ENCODE measurements around the gene RND3. TPM values are rescaled to one million over a fixed set of nuclear protein-coding genes. Genes with fewer than 3 reads are reported as not detected.

The RND3 gene
- polyA plus RNA-seq, 1 experiment, result 627 TPM

DNA sequence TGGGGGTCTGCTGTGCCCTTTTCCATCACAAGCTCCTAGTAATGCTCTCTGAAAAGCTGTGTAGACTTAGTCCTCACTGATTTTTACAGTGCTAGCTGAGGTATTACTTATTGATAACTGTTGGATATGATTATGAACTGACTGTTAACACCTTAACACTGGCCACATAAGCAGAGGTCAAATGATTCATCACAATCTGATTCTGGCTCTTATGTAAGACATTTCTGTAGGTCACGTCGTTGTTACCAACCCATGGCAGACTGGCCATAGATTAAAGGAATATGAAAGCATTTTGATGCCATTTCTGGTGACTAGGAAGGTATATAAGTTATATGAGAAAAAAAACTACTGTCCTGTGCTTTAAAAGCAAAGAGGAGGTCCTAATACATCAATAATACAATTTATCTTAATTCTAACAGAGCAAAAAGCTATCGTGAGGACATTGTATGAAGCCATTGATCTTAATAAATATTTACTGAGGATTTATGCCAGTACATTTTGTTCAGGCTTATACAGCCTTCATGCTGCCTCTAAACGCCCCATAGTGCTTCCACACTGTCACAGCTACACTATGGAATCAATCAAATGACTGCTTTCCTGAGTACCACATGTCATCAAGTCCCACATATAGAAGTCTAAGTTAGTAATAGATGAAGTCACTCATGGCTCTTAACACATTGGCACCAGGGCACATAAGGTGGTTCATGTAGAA, 6.9 kb upstream of the RND3 start:
- H3K27ac ChIP-seq (ENCODE audit: low read depth, low read length), result no peak overlapping the region
- no peak for TF ChIP-seq CTCF (IDR thresholded peaks at IDR 0.05; ENCODE audit: low read depth, low read length)
- CTCF ChIA-PET, result interaction anchor here (0.5 to 2.3 kb wide), 2 partner anchors 382 to 744 kb away, joined by 3 to 5 read pairs; no protein-coding TSS in a partner anchor
- no peak overlapping the region for H3K4me3 ChIP-seq (ENCODE audit: low read depth, low read length)
- POLR2A ChIA-PET, result no interaction called here
- no peaks in the 10 kb centered on the region for H3K27me3 ChIP-seq (ENCODE audit: control insufficient read depth, insufficient read depth, low read length)
- no peak for DNase-seq (ENCODE audit: low read depth, low spot score)
- peaks cover 2% of the 10 kb centered on the region; the same call in 1 of the 2 replicates for H3K9me3 ChIP-seq (ENCODE audit: control insufficient read depth, insufficient read depth, low read length)

- ChIA-PET CTCF (no interaction called here), POLR2A (no interaction called here)
- no peak for DNase-seq (ENCODE audit: low read depth, low spot score)
- no peak overlapping the region for H3K27ac ChIP-seq (ENCODE audit: low read depth, low read length)
- H3K4me3 ChIP-seq (ENCODE audit: low read depth, low read length), result no peak overlapping the region
- TF ChIP-seq CTCF (IDR thresholded peaks at IDR 0.05; ENCODE audit: low read depth, low read length), result no peak
- H3K27me3 ChIP-seq (ENCODE audit: control insufficient read depth, insufficient read depth, low read length), result no peaks in the 10 kb centered on the region
- no peaks in the 10 kb centered on the region for H3K9me3 ChIP-seq (ENCODE audit: control insufficient read depth, insufficient read depth, low read length)
Observed at GRCh38 chr2:150491943-150492342, 4.5 kb upstream of the RND3 start.

- no peak for DNase-seq (ENCODE audit: low read depth, low spot score)
- TF ChIP-seq CTCF (IDR thresholded peaks at IDR 0.05; ENCODE audit: low read depth, low read length), result no peak
- H3K9me3 ChIP-seq (ENCODE audit: control insufficient read depth, insufficient read depth, low read length), result peaks cover under 1% of the 10 kb centered on the region; the same call in 1 of the 2 replicates
- H3K27ac ChIP-seq (ENCODE audit: low read depth, low read length), result no peak overlapping the region
- ChIA-PET CTCF (no interaction called here), POLR2A (no interaction called here)
- no peaks in the 10 kb centered on the region for H3K27me3 ChIP-seq (ENCODE audit: control insufficient read depth, insufficient read depth, low read length)
- H3K4me3 ChIP-seq (ENCODE audit: low read depth, low read length), result no peak overlapping the region
Observed at GRCh38 chr2:150491430-150491829, 4.0 kb upstream of the RND3 start.

- no peak for DNase-seq (ENCODE audit: low read depth, low spot score)
- Histone ChIP-seq H3K27me3 (ENCODE audit: control insufficient read depth, insufficient read depth, low read length) (no peaks in the 10 kb centered on the region), H3K9me3 (ENCODE audit: control insufficient read depth, insufficient read depth, low read length) (peaks cover 11% of the 10 kb centered on the region; the same call in 1 of the 2 replicates), H3K27ac (ENCODE audit: low read depth, low read length) (no peak overlapping the region), H3K4me3 (ENCODE audit: low read depth, low read length) (no peak overlapping the region)
- CTCF ChIA-PET, result no interaction called here
- POLR2A ChIA-PET, result no interaction called here
- no peak for TF ChIP-seq CTCF (IDR thresholded peaks at IDR 0.05; ENCODE audit: low read depth, low read length)
Observed at GRCh38 chr2:150490466-150490865, 3.0 kb upstream of the RND3 start.
